HepG2 (cell line): ENCODE data around the gene LZTR1. TPM values are rescaled to one million over a fixed set of nuclear protein-coding genes. Genes with fewer than 3 reads are reported as not detected.

Experiments used
- ARNT ChIP-seq: fragments of 450-650 bp; IDR thresholded peaks from 2 replicates; pipeline ENCODE4 v1.6.1; 2017
- PCBP1 ChIP-seq: fragments of 200-400 bp; formaldehyde crosslinking; IDR thresholded peaks from 2 replicates; pipeline ENCODE4 v1.6.1; 2017; ENCODE audit warnings: mild to moderate bottlenecking, low read depth, low read length, borderline replicate concordance
- SP4 ChIP-seq: sonication (generic); formaldehyde crosslinking; IDR thresholded peaks from 2 replicates; pipeline ENCODE4 v1.8.1; 2023; ENCODE audit warnings: mild to moderate bottlenecking, missing genetic modification reagents
- SP5 ChIP-seq: IDR thresholded peaks from 2 replicates; pipeline ENCODE4 v1.6.1; 2016; ENCODE audit warnings: low read depth, borderline replicate concordance
- ZBTB3 ChIP-seq: sonication (generic); formaldehyde crosslinking; IDR thresholded peaks from 2 replicates; pipeline ENCODE4 v1.4.0; 2020; ENCODE audit warnings: low read depth, mild to moderate bottlenecking, moderate library complexity, missing genetic modification reagents, borderline replicate concordance
- ZBTB8A ChIP-seq: sonication (generic); formaldehyde crosslinking; IDR thresholded peaks from 2 replicates; pipeline ENCODE4 v1.4.0; 2020; ENCODE audit warnings: mild to moderate bottlenecking, low read depth, missing genetic modification reagents, borderline replicate concordance
- ZKSCAN8 ChIP-seq: IDR thresholded peaks from 2 replicates; pipeline ENCODE4 v1.6.1; 2016; ENCODE audit warnings: borderline replicate concordance, missing genetic modification reagents, missing compliant biosample characterization
- ZMAT3 ChIP-seq: sonication (generic); formaldehyde crosslinking; conservative IDR thresholded peaks from 2 replicates; pipeline ENCODE4 v1.7.0; 2021; ENCODE audit warnings: missing genetic modification reagents
- ZMYM2 ChIP-seq: sonication (generic); formaldehyde crosslinking; IDR thresholded peaks from 2 replicates; pipeline ENCODE4 v1.8.0; 2022; ENCODE audit warnings: mild to moderate bottlenecking, missing genetic modification reagents
- ZNF556 ChIP-seq: sonication (generic); formaldehyde crosslinking; IDR thresholded peaks from 2 replicates; pipeline ENCODE4 v1.4.0; 2020; ENCODE audit warnings: mild to moderate bottlenecking, missing genetic modification reagents, borderline replicate concordance
- ZNF619 ChIP-seq: sonication (generic); formaldehyde crosslinking; IDR thresholded peaks from 2 replicates; pipeline ENCODE4 v1.4.0; 2020; ENCODE audit warnings: mild to moderate bottlenecking, missing genetic modification reagents
- polyA plus RNA-seq, 8 experiments: library from polyadenylated mRNA; depleted of rRNA in 3 of 8; stranded (reverse) in 7 of 8; unstranded in 1 of 8; fragments of >200 nt; fragmentation: Illumina TruSeq in 4 of 8; extraction: Trizol in 4 of 8; gene quantifications; 2 replicates each; pipeline versions ENCODE4 v1.2.1 to v1.2.3, GENCODE V29; 2011 to 2016; ENCODE audit warnings: low read depth in 4 of 8, missing spikeins in 1 of 8, mixed read lengths in 1 of 8; ENCODE audit not compliant: insufficient read depth in 1 of 8
- total RNA-seq, 5 experiments: library from RNA; depleted of rRNA; stranded (reverse); fragments of >200 nt; fragmentation: Illumina TruSeq; extraction: Trizol; gene quantifications; 2 replicates each; pipeline ENCODE4 v1.2.3, GENCODE V29; 2016; ENCODE audit warnings: low read depth in 1 of 5
- TF ChIP-seq, protein P1 (sequence below): sonication (generic); formaldehyde crosslinking; IDR thresholded peaks from 2 replicates; pipeline ENCODE4 v1.4.0; 2020; ENCODE audit warnings: mild to moderate bottlenecking, missing genetic modification reagents
- TF ChIP-seq, protein P2 (sequence below): sonication (generic); formaldehyde crosslinking; IDR thresholded peaks from 2 replicates; pipeline ENCODE4 v1.5.1; 2020; ENCODE audit warnings: mild to moderate bottlenecking, missing genetic modification reagents, borderline replicate concordance
- TF ChIP-seq, protein P3 (sequence below): IDR thresholded peaks from 2 replicates; pipeline ENCODE4 v1.6.1; 2016; ENCODE audit warnings: missing biosample characterization, missing genetic modification reagents, low read depth
- TF ChIP-seq, protein P4 (sequence below): sonication (generic); formaldehyde crosslinking; IDR thresholded peaks from 2 replicates; pipeline ENCODE4 v1.4.0; 2020; ENCODE audit warnings: mild to moderate bottlenecking, missing genetic modification reagents
- TF ChIP-seq, protein P5 (sequence below): IDR thresholded peaks from 2 replicates; pipeline ENCODE4 v1.6.1; 2016; ENCODE audit warnings: mild to moderate bottlenecking

LZTR1 gene
- total and polyA plus RNA-seq, 2 of the 13 experiments (the other 11 are each of a cell fraction or from before 2014, with no cell fraction given), result 21.8 to 22.4 TPM

GRCh38 chr22:20949698-20950183 is 32.4 kb upstream of the LZTR1 start (continued):
- TF ChIP-seq ZBTB8A (CRISPR knock-in tag) (no peak), ZBTB3 (CRISPR knock-in tag) (no peak), ZNF619 (0 out of 2 replicates have a peak, but pooled peaks have one; percentile 16), SP4 (CRISPR knock-in tag) (no peak), ARNT (no peak), ZMAT3 (CRISPR knock-in tag) (no peak), ZNF556 (0 out of 2 replicates have a peak, but pooled peaks have one; percentile 21), ZKSCAN8 (CRISPR knock-in tag) (0 out of 2 replicates have a peak, but pooled peaks have one; percentile 65), PCBP1 (no peak), SP5 (CRISPR knock-in tag) (0 out of 2 replicates have a peak, but pooled peaks have one; percentile 11), ZMYM2 (CRISPR knock-in tag) (0 out of 2 replicates have a peak, but pooled peaks have one; percentile 19)
- TF ChIP-seq, protein P1, sequence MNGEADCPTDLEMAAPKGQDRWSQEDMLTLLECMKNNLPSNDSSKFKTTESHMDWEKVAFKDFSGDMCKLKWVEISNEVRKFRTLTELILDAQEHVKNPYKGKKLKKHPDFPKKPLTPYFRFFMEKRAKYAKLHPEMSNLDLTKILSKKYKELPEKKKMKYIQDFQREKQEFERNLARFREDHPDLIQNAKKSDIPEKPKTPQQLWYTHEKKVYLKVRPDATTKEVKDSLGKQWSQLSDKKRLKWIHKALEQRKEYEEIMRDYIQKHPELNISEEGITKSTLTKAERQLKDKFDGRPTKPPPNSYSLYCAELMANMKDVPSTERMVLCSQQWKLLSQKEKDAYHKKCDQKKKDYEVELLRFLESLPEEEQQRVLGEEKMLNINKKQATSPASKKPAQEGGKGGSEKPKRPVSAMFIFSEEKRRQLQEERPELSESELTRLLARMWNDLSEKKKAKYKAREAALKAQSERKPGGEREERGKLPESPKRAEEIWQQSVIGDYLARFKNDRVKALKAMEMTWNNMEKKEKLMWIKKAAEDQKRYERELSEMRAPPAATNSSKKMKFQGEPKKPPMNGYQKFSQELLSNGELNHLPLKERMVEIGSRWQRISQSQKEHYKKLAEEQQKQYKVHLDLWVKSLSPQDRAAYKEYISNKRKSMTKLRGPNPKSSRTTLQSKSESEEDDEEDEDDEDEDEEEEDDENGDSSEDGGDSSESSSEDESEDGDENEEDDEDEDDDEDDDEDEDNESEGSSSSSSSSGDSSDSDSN, result 0 out of 2 replicates have a peak, but pooled peaks have one; percentile 36
- TF ChIP-seq, protein P2, sequence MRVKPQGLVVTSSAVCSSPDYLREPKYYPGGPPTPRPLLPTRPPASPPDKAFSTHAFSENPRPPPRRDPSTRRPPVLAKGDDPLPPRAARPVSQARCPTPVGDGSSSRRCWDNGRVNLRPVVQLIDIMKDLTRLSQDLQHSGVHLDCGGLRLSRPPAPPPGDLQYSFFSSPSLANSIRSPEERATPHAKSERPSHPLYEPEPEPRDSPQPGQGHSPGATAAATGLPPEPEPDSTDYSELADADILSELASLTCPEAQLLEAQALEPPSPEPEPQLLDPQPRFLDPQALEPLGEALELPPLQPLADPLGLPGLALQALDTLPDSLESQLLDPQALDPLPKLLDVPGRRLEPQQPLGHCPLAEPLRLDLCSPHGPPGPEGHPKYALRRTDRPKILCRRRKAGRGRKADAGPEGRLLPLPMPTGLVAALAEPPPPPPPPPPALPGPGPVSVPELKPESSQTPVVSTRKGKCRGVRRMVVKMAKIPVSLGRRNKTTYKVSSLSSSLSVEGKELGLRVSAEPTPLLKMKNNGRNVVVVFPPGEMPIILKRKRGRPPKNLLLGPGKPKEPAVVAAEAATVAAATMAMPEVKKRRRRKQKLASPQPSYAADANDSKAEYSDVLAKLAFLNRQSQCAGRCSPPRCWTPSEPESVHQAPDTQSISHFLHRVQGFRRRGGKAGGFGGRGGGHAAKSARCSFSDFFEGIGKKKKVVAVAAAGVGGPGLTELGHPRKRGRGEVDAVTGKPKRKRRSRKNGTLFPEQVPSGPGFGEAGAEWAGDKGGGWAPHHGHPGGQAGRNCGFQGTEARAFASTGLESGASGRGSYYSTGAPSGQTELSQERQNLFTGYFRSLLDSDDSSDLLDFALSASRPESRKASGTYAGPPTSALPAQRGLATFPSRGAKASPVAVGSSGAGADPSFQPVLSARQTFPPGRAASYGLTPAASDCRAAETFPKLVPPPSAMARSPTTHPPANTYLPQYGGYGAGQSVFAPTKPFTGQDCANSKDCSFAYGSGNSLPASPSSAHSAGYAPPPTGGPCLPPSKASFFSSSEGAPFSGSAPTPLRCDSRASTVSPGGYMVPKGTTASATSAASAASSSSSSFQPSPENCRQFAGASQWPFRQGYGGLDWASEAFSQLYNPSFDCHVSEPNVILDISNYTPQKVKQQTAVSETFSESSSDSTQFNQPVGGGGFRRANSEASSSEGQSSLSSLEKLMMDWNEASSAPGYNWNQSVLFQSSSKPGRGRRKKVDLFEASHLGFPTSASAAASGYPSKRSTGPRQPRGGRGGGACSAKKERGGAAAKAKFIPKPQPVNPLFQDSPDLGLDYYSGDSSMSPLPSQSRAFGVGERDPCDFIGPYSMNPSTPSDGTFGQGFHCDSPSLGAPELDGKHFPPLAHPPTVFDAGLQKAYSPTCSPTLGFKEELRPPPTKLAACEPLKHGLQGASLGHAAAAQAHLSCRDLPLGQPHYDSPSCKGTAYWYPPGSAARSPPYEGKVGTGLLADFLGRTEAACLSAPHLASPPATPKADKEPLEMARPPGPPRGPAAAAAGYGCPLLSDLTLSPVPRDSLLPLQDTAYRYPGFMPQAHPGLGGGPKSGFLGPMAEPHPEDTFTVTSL (CRISPR knock-in tag), result peak; percentile 52; the same call in 1 of the 2 replicates
- TF ChIP-seq, protein P3, sequence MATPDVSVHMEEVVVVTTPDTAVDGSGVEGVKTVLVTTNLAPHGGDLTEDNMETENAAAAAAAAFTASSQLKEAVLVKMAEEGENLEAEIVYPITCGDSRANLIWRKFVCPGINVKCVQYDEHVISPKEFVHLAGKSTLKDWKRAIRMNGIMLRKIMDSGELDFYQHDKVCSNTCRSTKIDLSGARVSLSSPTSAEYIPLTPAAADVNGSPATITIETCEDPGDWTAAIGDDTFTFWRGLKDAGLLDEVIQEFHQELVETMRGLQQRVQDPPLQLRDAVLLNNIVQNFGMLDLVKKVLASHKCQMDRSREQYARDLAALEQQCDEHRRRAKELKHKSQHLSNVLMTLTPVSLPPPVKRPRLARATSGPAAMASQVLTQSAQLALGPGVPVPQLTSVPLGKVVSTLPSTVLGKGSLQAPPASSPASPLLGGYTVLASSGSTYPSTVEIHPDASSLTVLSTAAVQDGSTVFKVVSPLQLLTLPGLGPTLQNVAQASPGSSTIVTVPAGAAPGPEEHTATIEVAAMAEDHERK (CRISPR knock-in tag), result no peak
- TF ChIP-seq, protein P4, sequence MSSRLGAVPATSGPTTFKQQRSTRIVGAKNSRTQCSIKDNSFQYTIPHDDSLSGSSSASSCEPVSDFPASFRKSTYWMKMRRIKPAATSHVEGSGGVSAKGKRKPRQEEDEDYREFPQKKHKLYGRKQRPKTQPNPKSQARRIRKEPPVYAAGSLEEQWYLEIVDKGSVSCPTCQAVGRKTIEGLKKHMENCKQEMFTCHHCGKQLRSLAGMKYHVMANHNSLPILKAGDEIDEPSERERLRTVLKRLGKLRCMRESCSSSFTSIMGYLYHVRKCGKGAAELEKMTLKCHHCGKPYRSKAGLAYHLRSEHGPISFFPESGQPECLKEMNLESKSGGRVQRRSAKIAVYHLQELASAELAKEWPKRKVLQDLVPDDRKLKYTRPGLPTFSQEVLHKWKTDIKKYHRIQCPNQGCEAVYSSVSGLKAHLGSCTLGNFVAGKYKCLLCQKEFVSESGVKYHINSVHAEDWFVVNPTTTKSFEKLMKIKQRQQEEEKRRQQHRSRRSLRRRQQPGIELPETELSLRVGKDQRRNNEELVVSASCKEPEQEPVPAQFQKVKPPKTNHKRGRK (CRISPR knock-in tag), result no peak
- TF ChIP-seq, protein P5, sequence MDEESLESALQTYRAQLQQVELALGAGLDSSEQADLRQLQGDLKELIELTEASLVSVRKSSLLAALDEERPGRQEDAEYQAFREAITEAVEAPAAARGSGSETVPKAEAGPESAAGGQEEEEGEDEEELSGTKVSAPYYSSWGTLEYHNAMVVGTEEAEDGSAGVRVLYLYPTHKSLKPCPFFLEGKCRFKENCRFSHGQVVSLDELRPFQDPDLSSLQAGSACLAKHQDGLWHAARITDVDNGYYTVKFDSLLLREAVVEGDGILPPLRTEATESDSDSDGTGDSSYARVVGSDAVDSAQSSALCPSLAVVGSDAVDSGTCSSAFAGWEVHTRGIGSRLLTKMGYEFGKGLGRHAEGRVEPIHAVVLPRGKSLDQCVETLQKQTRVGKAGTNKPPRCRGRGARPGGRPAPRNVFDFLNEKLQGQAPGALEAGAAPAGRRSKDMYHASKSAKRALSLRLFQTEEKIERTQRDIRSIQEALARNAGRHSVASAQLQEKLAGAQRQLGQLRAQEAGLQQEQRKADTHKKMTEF (CRISPR knock-in tag), result peak; percentile 63; the same call in 1 of the 2 replicates
